Esophagus squamous epithelium (tissue), 5 donors: ENCODE results near the gene PSMB9. TPM values are rescaled to one million over a fixed set of nuclear protein-coding genes. Genes with fewer than 3 reads are reported as not detected.

Experiments
- DNase-seq: peaks from one replicate; lab custom pipeline; 2025; lab: John Stamatoyannopoulos, UW
- H3K27ac ChIP-seq, 4 donors: fragments of 200-600 bp; sonication (generic); one replicate each; pipeline ENCODE4 v1.5.1; 2016 to 2019; ENCODE audit warnings: mild to moderate bottlenecking in 1 of 4
- H3K27me3 ChIP-seq, 4 donors: fragments of 200-600 bp; sonication (generic); 1 replicate in 3 of 4; 2 replicates in 1 of 4; pipeline versions ENCODE4 v1.5.1 to v1.6.0; 2017 to 2021; ENCODE audit warnings: antibody characterized with exemption in 1 of 4
- H3K36me3 ChIP-seq, 3 donors: fragments of 200-600 bp; sonication (generic); one replicate each; pipeline ENCODE4 v1.5.1; 2016 to 2019
- H3K4me1 ChIP-seq, 3 donors: fragments of 200-600 bp; sonication (generic); one replicate each; pipeline ENCODE4 v1.5.1; 2017 to 2019
- H3K4me3 ChIP-seq, 4 donors: fragments of 200-600 bp; sonication (generic); 1 replicate in 3 of 4; 2 replicates in 1 of 4; pipeline ENCODE4 v1.5.1; 2016 to 2019; ENCODE audit warnings: mild to moderate bottlenecking in 2 of 4, moderate library complexity in 1 of 4
- H3K9me3 ChIP-seq, 3 donors: fragments of 200-600 bp; sonication (generic); one replicate each; pipeline ENCODE4 v1.5.1; 2016 to 2019
- POLR2A ChIP-seq, 4 donors: fragments of 450-650 bp; IDR thresholded peaks; one replicate each; pipeline ENCODE4 v1.6.1; 2017; ENCODE audit warnings: antibody characterized with exemption in 4 of 4, mild to moderate bottlenecking in 4 of 4, moderate library complexity in 3 of 4
- WGBS, 2 donors: methylation state at CpG; one replicate each; pipeline ENCODE4 v1.1.5; 2018; 5-methylcytosine and 5-hydroxymethylcytosine counted together
- intact Hi-C: fragments of 100-400 bp; cut with DNase I; formaldehyde crosslinking; loops from one replicate; pipeline ENCODE4 v1.15.0; 2022
- total RNA-seq, 4 donors: library from RNA; depleted of rRNA; stranded (reverse); fragments of >200 nt; gene quantifications; one replicate each; pipeline ENCODE4 v1.1.0, GENCODE V29; 2016
- TF ChIP-seq, protein P1 (sequence below), 6 experiments: fragments of 450-650 bp in 4 of 6; fragments of 200-600 bp in 2 of 6; sonication (generic) in 2 of 6; IDR thresholded peaks; one replicate each; pipeline ENCODE4 v1.5.1; 2016 to 2019; ENCODE audit warnings: antibody characterized with exemption in 6 of 6, mild to moderate bottlenecking in 4 of 6, moderate library complexity in 4 of 6
- donor health status: DM: yes; HTN: yes; CAD: no.

PSMB9 gene
- total RNA-seq, 4 donors from 2014 or later: 5.2 to 93.7 (median 12.0) TPM

DNA sequence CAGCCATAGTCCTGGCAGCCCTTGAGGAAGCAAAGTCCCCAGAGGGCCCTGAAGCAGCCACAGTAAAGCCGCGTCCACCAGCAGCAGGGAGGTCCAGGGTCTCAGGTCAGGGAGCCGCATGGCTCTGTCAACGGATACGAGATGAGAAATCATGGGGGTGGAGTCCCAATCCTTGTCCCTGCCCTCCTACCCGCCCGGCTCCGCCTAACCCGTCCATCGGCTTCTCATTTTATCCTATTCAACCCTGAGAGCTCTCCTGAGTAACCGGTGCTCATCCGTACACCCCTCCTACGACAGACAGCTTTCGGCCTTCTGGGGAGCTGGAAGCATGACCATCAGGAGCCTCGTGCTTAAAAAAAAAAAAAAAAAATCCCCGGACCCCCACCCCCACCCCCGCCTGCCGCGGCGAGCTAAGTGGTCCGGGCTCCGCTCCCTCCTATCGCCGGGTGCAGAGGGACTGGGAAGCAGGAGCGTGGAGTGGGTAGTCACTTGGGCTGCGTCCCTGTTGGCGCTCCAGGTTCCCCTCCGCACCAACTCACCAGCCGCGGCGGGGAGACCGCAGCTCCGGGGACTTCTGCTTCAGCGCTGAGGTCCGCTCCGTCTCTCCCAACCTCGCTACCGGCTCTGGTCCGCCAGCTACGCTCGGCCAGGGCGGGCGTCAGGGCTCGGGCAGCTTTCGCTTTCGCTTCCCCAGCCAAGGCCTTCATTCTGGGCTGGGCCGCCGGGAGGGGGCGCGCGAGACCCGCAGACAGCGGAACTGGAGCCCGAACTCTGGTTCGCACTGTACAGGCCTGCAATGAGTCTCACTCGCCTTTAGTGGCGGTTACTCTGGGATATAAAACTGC lies 15.7 kb upstream of the PSMB9 start, which contains the start of gene TAP2:
TSS of gene TAP2 (minus strand) at position 626 of the 845 bp plus-strand sequence. CDS start at position 120, 506 bp downstream.
- Histone ChIP-seq H3K27ac (peak within 1 kb of the TSS; percentile 93 to 98 (median 97)), H3K4me3 (peak within 1 kb of the TSS; percentile 62 to 98 (median 83)), H3K27me3 (no peaks in the 10 kb centered on the region), H3K4me1 (peaks cover 9 to 48% (median 35%) of the 10 kb centered on the region in 3 donors), H3K36me3 (peaks cover 0 to 57% (median 11%) of the 10 kb centered on the region in 3 donors), H3K9me3 (no peaks in the 10 kb centered on the region)
- 0 to 1% methylated on average over 17 to 29 of the region's 57 CpGs for WGBS, 2 donors
- intact Hi-C loops: no loop called here
- TF ChIP-seq, protein P1, sequence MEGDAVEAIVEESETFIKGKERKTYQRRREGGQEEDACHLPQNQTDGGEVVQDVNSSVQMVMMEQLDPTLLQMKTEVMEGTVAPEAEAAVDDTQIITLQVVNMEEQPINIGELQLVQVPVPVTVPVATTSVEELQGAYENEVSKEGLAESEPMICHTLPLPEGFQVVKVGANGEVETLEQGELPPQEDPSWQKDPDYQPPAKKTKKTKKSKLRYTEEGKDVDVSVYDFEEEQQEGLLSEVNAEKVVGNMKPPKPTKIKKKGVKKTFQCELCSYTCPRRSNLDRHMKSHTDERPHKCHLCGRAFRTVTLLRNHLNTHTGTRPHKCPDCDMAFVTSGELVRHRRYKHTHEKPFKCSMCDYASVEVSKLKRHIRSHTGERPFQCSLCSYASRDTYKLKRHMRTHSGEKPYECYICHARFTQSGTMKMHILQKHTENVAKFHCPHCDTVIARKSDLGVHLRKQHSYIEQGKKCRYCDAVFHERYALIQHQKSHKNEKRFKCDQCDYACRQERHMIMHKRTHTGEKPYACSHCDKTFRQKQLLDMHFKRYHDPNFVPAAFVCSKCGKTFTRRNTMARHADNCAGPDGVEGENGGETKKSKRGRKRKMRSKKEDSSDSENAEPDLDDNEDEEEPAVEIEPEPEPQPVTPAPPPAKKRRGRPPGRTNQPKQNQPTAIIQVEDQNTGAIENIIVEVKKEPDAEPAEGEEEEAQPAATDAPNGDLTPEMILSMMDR (IDR thresholded peaks at IDR 0.05): peak; percentile 87 to 99 (median 98)
- peak in 3 of 4 donors; percentile 32 to 63 (median 57) for TF ChIP-seq POLR2A (IDR thresholded peaks at IDR 0.05)
- DNase-seq: peak; percentile 67

DNA sequence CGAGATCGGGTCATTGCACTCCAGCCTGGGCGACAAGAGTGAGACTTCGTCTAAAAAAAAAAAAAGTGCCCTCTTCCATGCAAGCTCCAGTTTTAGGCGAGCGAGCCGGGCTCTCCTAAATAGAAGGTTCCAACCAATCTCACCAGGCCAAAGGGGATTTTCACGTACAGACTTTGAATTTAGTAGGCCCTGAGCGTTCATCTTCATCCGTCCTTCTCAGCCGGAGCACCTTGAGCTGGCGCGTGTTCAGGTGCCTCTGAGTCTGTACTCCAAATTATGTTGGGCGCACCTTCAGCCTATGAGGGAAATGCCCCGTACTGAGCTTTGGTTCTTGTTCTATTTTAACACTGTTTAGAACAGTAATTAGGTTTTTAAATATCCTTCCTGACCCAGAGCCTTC lies 14.6 kb upstream of the PSMB9 start:
- no peak for DNase-seq
- WGBS, 2 donors: 84% methylated on average over 15 of the region's 15 CpGs
- Histone ChIP-seq H3K4me3 (no peak overlapping the region), H3K36me3 (peaks cover 0 to 47% (median 10%) of the 10 kb centered on the region in 3 donors), H3K9me3 (no peaks in the 10 kb centered on the region), H3K27ac (peak overlapping the region; percentile 93 to 98 (median 97)), H3K27me3 (no peaks in the 10 kb centered on the region), H3K4me1 (peaks cover 9 to 52% (median 35%) of the 10 kb centered on the region in 3 donors)
- intact Hi-C loops: no loop called here
- TF ChIP-seq POLR2A (IDR thresholded peaks at IDR 0.05): no peak
- TF ChIP-seq, protein P1 (IDR thresholded peaks at IDR 0.05): no peak

DNA sequence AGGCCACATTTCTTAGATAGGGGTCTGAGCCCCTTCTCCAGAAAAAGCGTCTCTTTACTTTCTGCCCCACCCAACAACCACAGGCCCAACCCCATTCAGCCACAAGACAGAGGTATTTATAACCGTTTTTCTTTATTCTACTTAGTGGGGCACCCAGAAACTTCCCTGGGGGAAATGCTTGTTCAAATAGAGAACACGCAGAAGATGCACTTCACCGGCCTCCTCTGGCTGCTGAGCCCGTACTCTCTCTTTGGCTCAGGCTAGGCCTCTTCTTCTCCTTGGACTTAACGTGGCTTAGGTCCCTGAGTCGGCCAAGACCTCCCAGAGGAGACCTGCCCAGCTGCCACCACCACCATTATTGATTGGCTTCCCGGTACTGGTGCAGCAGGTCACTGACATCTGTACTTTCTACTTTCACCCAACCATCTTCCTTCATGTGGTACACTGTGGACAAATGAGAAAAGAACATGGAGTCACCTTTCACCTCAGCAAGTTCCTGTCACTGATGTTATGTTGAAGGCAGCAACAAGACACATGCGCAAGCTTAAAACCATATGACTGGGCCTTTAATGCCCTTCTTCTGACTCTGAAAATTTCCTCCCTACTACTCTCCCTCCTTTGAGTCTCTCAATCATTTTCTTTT lies 13.3 kb upstream of the PSMB9 start:
- no peak overlapping the region for H3K4me3 ChIP-seq
- intact Hi-C loops: no loop called here
- H3K36me3 ChIP-seq: peaks cover 0 to 39% (median 0%) of the 10 kb centered on the region in 3 donors
- WGBS, 2 donors: 59 to 78% methylated on average over 7 to 9 of the region's 9 CpGs
- no peak for TF ChIP-seq POLR2A (IDR thresholded peaks at IDR 0.05)
- TF ChIP-seq, protein P1 (IDR thresholded peaks at IDR 0.05): no peak
- no peak for DNase-seq
- peaks cover 20 to 63% (median 44%) of the 10 kb centered on the region in 3 donors for H3K4me1 ChIP-seq
- no peaks in the 10 kb centered on the region for H3K9me3 ChIP-seq
- H3K27ac ChIP-seq: peak overlapping the region in 3 of 4 donors; percentile 23 to 38 (median 38)
- H3K27me3 ChIP-seq: no peaks in the 10 kb centered on the region

DNA sequence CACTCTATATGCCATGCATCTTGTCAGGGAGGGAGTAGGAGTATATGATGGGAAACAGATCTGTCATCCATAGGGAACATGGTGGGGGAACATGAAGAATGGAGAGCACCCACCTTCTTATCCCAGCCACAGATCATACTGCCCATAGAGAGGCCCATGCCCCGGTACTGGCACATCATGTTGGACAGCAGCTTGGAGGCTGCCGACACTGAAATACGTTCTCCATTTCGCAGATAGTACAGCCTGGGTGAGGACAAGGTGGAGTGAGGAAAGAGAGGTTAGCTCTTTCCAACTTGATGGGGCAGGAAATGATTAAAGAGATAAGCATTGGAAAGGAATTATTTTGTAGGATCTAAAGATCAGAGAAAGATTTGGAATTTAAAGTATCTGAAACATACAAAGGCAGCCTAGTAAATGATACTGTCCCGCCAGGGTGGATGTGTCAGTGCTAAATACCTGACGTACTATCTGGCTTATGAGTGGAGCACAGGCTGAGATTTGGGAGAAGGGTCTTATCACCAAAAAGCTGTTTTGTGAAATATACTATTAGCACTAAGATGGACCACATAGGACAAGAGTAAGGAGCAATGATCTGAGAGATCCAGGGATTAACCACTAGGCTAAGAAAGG lies 11.9 kb upstream of the PSMB9 start:
- Histone ChIP-seq H3K4me1 (peaks cover 20 to 66% (median 38%) of the 10 kb centered on the region in 3 donors), H3K36me3 (peaks cover 3 to 48% (median 5%) of the 10 kb centered on the region in 3 donors), H3K27me3 (no peaks in the 10 kb centered on the region), H3K9me3 (no peaks in the 10 kb centered on the region), H3K27ac (peak overlapping the region in 3 of 4 donors; percentile 30 to 98 (median 98)), H3K4me3 (peak overlapping the region in 2 of 4 donors; percentile 74 to 86)
- no peak for DNase-seq
- 72 to 96% methylated on average over 6 of the region's 6 CpGs for WGBS, 2 donors
- TF ChIP-seq, protein P1 (IDR thresholded peaks at IDR 0.05): no peak
- no peak for TF ChIP-seq POLR2A (IDR thresholded peaks at IDR 0.05)
- intact Hi-C loops: no loop called here
